PFSK-1 (cell line): ENCODE results near the gene HOXA13.

Experiments
- FOXP2 ChIP-seq: optimal IDR thresholded peaks from 2 replicates; pipeline ENCODE3; 2011; ENCODE audit warnings: borderline replicate concordance, control low read depth, inconsistent platforms; ENCODE audit not compliant: insufficient read depth; ENCODE audit errors: extremely low read length, extremely low read depth
- POLR2AphosphoS5 ChIP-seq: IDR thresholded peaks from 2 replicates; pipeline ENCODE4 v1.6.1; 2012; ENCODE audit warnings: low read depth, mild to moderate bottlenecking, control low read depth, low read length, moderate library complexity
- REST ChIP-seq, 2 experiments: IDR thresholded peaks; 2 replicates each; pipeline versions ENCODE4 v1.6.1 to v1.8.0; 2011 to 2012; ENCODE audit warnings: low read depth in 2 of 2, low read length in 2 of 2, control low read depth in 1 of 2, inconsistent platforms in 1 of 2, mild to moderate bottlenecking in 1 of 2, moderate library complexity in 1 of 2; ENCODE audit not compliant: insufficient read depth in 1 of 2
- SIN3A ChIP-seq: IDR thresholded peaks from 2 replicates; pipeline ENCODE4 v1.6.1; 2012; ENCODE audit warnings: mild to moderate bottlenecking, low read length, moderate library complexity, borderline replicate concordance; ENCODE audit not compliant: insufficient read depth
- TAF1 ChIP-seq: IDR thresholded peaks from 2 replicates; pipeline ENCODE4 v1.6.1; 2012; ENCODE audit warnings: low read length, control low read depth, borderline replicate concordance; ENCODE audit not compliant: insufficient read depth

The HOXA13 gene

GRCh38 chr7:27179503-27180430 is 20.1 kb downstream of the HOXA13 start:
- TF ChIP-seq REST (IDR thresholded peaks at IDR 0.05; ENCODE audit: insufficient read depth in 1 of 2, low read depth in 2 of 2, low read length in 2 of 2), result no peak
- no peak for TF ChIP-seq SIN3A
- no peak for TF ChIP-seq POLR2AphosphoS5
- no peak for TF ChIP-seq TAF1
- TF ChIP-seq FOXP2, result no peak

- TF ChIP-seq SIN3A (no peak), FOXP2 (no peak), POLR2AphosphoS5 (no peak), REST (IDR thresholded peaks at IDR 0.05; ENCODE audit: insufficient read depth in 1 of 2, low read depth in 2 of 2, low read length in 2 of 2) (no peak), TAF1 (no peak)
Observed at GRCh38 chr7:27179030-27179429, 20.9 kb downstream of the HOXA13 start.

- TF ChIP-seq SIN3A, result no peak
- TF ChIP-seq REST (IDR thresholded peaks at IDR 0.05; ENCODE audit: insufficient read depth in 1 of 2, low read depth in 2 of 2, low read length in 2 of 2), result no peak
- no peak for TF ChIP-seq POLR2AphosphoS5
- no peak for TF ChIP-seq FOXP2
- no peak for TF ChIP-seq TAF1
Observed at GRCh38 chr7:27178366-27178765, 21.5 kb downstream of the HOXA13 start.

GRCh38 chr7:27177795-27178320 is 22.0 kb downstream of the HOXA13 start:
- no peak for TF ChIP-seq FOXP2
- no peak for TF ChIP-seq REST (IDR thresholded peaks at IDR 0.05; ENCODE audit: insufficient read depth in 1 of 2, low read depth in 2 of 2, low read length in 2 of 2)
- TF ChIP-seq POLR2AphosphoS5, result no peak
- no peak for TF ChIP-seq TAF1
- TF ChIP-seq SIN3A, result no peak
